Fibroblast of villous mesenchyme (primary cell): ENCODE results near the gene KIF5A. TPM values are rescaled to one million over a fixed set of nuclear protein-coding genes. Genes with fewer than 3 reads are reported as not detected.

Source experiments
- DNase-seq: peaks from one replicate; pipeline ENCODE4 v3.0.0-alpha.2; 2010; ENCODE audit warnings: low read depth
- H3K4me3 ChIP-seq: 2 replicates; pipeline ENCODE4 v1.5.1; 2011; ENCODE audit warnings: low read depth, mild to moderate bottlenecking, low read length
- small RNA-seq: library from RNA; depleted of rRNA; stranded (forward); fragments of <200 nt; gene quantifications from one replicate; pipeline ENCODE3, GENCODE V24; 2012
- total RNA-seq: library from RNA; depleted of rRNA; stranded (reverse); fragments of >200 nt; gene quantifications from 2 replicates; pipeline ENCODE4 v1.2.3, GENCODE V29; 2012
- TF ChIP-seq, protein P1 (sequence below): IDR thresholded peaks from 2 replicates; pipeline ENCODE4 v1.5.1; 2012; ENCODE audit warnings: low read depth, mild to moderate bottlenecking, low read length; ENCODE audit not compliant: insufficient read depth

KIF5A gene
- total RNA-seq, 1 donor: 0.86 TPM

DNA sequence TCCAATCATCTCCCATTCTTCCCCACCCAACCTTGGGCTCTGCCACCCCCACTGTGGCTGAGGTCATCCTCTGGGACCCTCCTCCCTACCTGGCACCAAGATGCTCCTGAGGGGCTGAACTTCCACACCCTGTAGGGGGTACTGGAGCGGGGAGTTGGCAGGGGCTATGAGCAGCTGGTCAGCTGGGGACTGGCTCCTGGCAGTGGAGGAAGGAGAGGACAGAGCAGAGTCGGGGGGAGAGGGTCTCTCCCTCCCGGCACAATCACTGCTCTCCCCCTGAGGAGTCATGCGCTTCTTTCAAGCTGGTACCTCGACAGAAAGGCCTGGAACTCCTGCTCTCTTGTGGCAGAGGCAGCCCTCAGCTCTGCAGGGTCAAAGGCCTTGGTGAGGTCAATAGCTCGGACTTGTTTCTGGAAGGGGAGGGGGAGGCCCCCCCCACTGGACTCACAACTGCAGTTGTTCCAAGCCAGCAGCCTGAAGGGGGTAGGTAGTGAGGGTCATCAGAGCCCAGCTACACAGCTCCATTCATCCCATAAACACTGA lies 81.1 kb downstream of the KIF5A start:
- DNase-seq: no peak
- H3K4me3 ChIP-seq: no peak overlapping the region
- TF ChIP-seq, protein P1, sequence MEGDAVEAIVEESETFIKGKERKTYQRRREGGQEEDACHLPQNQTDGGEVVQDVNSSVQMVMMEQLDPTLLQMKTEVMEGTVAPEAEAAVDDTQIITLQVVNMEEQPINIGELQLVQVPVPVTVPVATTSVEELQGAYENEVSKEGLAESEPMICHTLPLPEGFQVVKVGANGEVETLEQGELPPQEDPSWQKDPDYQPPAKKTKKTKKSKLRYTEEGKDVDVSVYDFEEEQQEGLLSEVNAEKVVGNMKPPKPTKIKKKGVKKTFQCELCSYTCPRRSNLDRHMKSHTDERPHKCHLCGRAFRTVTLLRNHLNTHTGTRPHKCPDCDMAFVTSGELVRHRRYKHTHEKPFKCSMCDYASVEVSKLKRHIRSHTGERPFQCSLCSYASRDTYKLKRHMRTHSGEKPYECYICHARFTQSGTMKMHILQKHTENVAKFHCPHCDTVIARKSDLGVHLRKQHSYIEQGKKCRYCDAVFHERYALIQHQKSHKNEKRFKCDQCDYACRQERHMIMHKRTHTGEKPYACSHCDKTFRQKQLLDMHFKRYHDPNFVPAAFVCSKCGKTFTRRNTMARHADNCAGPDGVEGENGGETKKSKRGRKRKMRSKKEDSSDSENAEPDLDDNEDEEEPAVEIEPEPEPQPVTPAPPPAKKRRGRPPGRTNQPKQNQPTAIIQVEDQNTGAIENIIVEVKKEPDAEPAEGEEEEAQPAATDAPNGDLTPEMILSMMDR: no peak

DNA sequence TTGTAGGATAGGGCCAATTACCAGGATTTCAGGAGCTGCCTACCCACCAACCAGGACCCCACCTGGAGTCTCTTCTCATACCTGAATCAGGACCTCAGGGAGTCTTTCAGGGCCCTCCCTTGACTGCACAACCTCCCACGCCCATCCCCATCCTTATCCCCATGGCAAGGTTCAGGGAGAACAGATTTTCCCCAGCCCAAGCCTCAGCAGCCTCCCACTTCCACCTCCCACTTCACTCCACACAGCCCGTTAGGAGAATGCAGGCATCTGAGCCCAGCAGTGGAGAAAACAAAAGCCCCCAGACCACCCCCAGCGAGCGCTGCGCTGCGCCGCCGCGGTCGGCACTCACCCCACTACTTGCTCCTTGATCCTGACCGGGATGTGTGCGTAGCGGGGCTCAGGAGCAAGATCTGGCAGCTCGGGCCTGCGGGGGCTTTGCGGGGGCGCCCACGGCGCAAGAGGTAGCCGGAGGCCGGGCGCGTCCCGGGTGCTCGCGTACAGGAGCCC lies 81.8 kb downstream of the KIF5A start:
- no peak for DNase-seq
- TF ChIP-seq, protein P1: no peak
- H3K4me3 ChIP-seq: no peak overlapping the region

DNA sequence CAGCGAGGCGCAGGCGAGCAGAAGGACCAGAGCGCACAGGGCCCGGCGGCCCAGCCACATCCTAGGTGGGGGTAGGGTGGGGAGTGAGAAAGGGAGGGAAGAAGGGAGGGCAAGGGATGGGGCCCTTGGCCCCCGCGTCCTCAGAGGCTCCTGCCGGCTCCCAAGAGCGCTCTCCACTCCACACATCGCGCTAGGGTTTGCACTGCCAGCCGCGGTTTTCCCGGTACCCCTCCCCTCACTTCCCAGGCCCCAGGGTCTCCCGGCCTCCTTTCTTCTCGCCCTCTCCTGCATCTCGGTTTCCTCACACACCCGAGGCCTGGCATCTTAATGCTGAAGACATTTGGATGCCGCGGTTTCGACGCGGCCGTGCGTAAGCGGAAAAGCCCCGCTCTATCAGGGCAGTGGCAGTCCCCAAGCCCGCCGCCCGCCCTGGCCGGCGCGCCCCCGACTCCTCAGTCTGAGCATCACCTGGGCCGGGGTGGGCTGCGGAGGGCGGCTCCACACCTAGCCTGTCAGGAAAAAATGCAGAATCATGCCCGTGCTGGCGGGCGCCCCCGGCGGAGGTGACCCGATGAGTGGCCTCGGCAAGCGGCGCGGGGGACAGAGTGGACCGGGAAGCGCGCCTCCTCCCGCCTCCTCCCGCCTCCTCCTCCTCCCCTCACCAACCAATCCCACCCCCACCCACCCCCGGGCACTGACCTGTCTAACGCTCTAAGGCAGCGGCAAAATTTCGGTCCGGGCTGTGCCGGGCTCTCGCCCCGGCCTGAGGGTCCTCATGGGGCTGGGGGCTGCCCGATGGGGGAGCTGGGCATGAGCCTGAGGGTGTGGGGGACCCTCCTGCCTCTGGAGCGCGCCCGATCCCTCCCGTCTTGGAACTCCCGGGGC lies 82.5 kb downstream of the KIF5A start:
- DNase-seq: no peak
- TF ChIP-seq, protein P1: no peak
- peak overlapping the region; percentile 60 for H3K4me3 ChIP-seq

DNA sequence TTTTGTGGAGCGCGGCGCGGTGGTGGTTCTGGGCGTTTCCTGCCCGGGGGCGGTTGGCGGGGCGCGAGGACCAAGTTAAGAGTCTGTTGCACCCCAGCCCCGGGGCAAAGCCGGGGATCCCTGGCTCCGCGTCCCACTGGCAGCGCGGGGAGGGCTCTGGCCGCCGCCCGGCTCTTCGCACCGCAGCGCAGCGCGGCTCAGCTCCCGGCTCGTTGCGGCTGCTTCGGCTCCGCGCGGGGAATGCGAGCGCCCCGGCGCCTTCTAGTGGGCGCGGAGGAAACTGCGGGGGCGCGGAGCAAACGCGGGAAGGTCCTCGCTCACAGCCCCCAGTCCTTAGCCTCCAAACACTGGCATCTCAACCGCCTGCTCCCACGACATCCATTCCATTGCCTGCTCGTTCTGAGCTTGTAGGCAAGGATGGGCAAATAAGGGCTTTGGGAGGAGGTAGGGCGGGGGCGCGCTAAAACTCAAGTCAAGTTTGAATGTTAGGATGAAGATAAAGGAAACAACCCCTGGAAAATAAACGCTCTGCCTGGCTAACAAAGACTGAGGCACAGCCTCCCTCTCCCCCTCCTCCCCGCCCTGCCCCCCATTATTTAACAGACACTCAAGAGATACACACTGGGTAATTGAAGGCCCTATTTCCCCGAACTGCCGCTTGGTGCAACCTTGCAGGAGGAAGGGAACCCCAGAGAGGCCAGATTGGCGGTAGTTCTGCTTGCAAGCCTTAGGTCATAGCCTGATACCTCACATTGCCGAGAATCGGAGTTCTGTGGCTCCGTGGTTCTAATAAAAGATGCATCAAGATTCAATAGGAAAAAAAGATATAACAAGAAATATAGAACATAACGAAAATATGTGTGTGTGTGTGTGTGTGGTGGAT lies 83.4 kb downstream of the KIF5A start, which contains the start of gene B4GALNT1:
TSS of gene B4GALNT1 (minus strand) at position 244 of the 883 bp plus-strand sequence. CDS start 1,069 bp downstream, outside the sequence.
- H3K4me3 ChIP-seq: peak within 1 kb of the TSS; percentile 60
- TF ChIP-seq, protein P1: peak; percentile 85
- peak; percentile 52 for DNase-seq

Small RNA genes lying within 50 kb of the gene (small RNA-seq; reads per million reads assigned to genes)
- gene MIR616: not detected

Other genes with a start within 250 kb of the KIF5A start
- gene R3HDM2, start 119.0 kb upstream of the KIF5A start, total RNA-seq: 16.8 and 19.0 TPM in 2 replicates
- gene INHBC, start 115.3 kb upstream of the KIF5A start, total RNA-seq: under 0.01 TPM in 1 of 2 replicates, not detected in the other
- gene INHBE, start 94.7 kb upstream of the KIF5A start, total RNA-seq: 1.7 and 4.5 TPM in 2 replicates
- 0.86 and 1.9 TPM in 2 replicates for gene GLI1, start 90.3 kb upstream of the KIF5A start, total RNA-seq
- under 0.01 TPM in 2 replicates for gene ARHGAP9, start 70.2 kb upstream of the KIF5A start, total RNA-seq
- 158 and 244 TPM in 2 replicates for gene MARS1, start 62.0 kb upstream of the KIF5A start, total RNA-seq
- 18.1 and 56.7 TPM in 2 replicates for gene DDIT3, start 29.5 kb upstream of the KIF5A start, total RNA-seq
- 4.8 and 6.9 TPM in 2 replicates for gene MBD6, start 27.2 kb upstream of the KIF5A start, total RNA-seq
- 111 and 120 TPM in 2 replicates for gene DCTN2, start 2.9 kb upstream of the KIF5A start, total RNA-seq
- gene PIP4K2C, start 41.1 kb downstream of the KIF5A start, total RNA-seq: 21.3 and 33.2 TPM in 2 replicates
- 19.0 and 22.9 TPM in 2 replicates for gene DTX3, start 54.8 kb downstream of the KIF5A start, total RNA-seq
- gene ARHGEF25, start 61.4 kb downstream of the KIF5A start, total RNA-seq: 28.0 and 48.4 TPM in 2 replicates
- gene B4GALNT1, start 83.2 kb downstream of the KIF5A start, total RNA-seq: 3.0 and 5.2 TPM in 2 replicates
- 95.3 and 98.0 TPM in 2 replicates for gene OS9, start 144.1 kb downstream of the KIF5A start, total RNA-seq
- gene AGAP2, start 188.7 kb downstream of the KIF5A start, total RNA-seq: 0.32 and 0.43 TPM in 2 replicates
- gene TSPAN31, start 195.0 kb downstream of the KIF5A start, total RNA-seq: 39.9 and 62.2 TPM in 2 replicates
- 226 and 299 TPM in 2 replicates for gene CDK4, start 202.3 kb downstream of the KIF5A start, total RNA-seq
- 2.6 and 3.5 TPM in 2 replicates for gene MARCHF9, start 205.1 kb downstream of the KIF5A start, total RNA-seq
- gene CYP27B1, start 217.0 kb downstream of the KIF5A start, total RNA-seq: 0.97 and 3.0 TPM in 2 replicates
- gene METTL1, start 222.1 kb downstream of the KIF5A start, total RNA-seq: 5.2 and 7.4 TPM in 2 replicates
- 6.9 and 8.1 TPM in 2 replicates for gene EEF1AKMT3, start 222.6 kb downstream of the KIF5A start, total RNA-seq
- gene TSFM, start 232.7 kb downstream of the KIF5A start, total RNA-seq: 19.0 and 25.5 TPM in 2 replicates